ENCODE results near the gene CSAD. TPM values are rescaled to one million over a fixed set of nuclear protein-coding genes. Genes with fewer than 3 reads are reported as not detected.

The CSAD gene
- total RNA-seq, 5 donors from 2014 or later (not counting 1 experiment from before 2014, with no cell fraction given), result 48.6 to 69.6 (median 62.3) TPM

DNA sequence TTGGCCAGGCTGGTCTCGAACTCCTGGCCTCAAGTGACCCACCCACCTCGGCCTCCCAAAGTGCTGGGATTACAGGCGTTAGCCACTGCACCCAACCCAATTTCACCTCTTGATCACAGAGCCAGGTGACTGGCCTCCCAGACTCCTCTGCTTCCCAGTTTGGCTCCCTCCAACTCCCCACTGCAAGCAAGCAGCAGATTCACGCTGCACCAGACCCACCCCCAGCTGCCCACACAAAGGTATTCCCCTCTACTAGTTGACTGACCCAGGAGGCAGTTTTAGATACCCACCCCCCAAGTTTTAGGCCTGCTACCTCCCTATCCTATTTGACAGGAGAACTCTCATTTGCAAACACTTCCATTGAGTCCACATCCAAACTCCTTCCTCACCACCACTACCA lies 46.1 kb upstream of the CSAD start:
- no peak overlapping the region for H3K4me3 Mint-ChIP-seq
- Histone ChIP-seq H3K36me3 (ENCODE audit: control insufficient read depth in 2 of 2, extremely low read depth in 1 of 2, insufficient read depth in 1 of 2, low read length in 1 of 2) (peaks cover 0 to 2% of the 10 kb centered on the region in 2 donors), H3K27me3 (replicated peaks in 1 of 2; ENCODE audit: control insufficient read depth in 2 of 2, extremely low read depth in 1 of 2, insufficient read depth in 2 of 2, low read length in 1 of 2) (no peaks in the 10 kb centered on the region), H3K4me1 (ENCODE audit: control insufficient read depth in 1 of 2, extremely low read depth in 1 of 2, insufficient read depth in 2 of 2, low read length in 2 of 2) (peaks cover 32 to 88% of the 10 kb centered on the region in 2 experiments), H3K4me3 (ENCODE audit: control insufficient read depth in 1 of 2, extremely low read depth in 1 of 2, low read length in 1 of 2) (no peak overlapping the region), H3K9me3 (no peaks in the 10 kb centered on the region), H3K27ac (ENCODE audit: low read length) (no peak overlapping the region)
- no peak for ATAC-seq (replicated peaks in 1 of 4)
- peak overlapping the region; percentile 65 to 70 for H3K27ac Mint-ChIP-seq
- POLR2A ChIA-PET, result no interaction called here
- H3K27me3 Mint-ChIP-seq, result no peaks in the 10 kb centered on the region
- WGBS (ENCODE audit: insufficient coverage), result 89% methylated on average over 2 of the region's 4 CpGs
- CTCF ChIA-PET, result interaction anchor here in 1 of 2 donors (1.3 kb wide), 1 partner anchor 13 kb away, joined by 3 read pairs; no protein-coding TSS in a partner anchor
- H3K36me3 Mint-ChIP-seq, result peaks cover 4% of the 10 kb centered on the region
- H3K4me1 Mint-ChIP-seq, result peaks cover 65 to 80% (median 74%) of the 10 kb centered on the region in 3 donors
- H3K9me3 Mint-ChIP-seq, result no peaks in the 10 kb centered on the region
- DNase-seq, result no peak

DNA sequence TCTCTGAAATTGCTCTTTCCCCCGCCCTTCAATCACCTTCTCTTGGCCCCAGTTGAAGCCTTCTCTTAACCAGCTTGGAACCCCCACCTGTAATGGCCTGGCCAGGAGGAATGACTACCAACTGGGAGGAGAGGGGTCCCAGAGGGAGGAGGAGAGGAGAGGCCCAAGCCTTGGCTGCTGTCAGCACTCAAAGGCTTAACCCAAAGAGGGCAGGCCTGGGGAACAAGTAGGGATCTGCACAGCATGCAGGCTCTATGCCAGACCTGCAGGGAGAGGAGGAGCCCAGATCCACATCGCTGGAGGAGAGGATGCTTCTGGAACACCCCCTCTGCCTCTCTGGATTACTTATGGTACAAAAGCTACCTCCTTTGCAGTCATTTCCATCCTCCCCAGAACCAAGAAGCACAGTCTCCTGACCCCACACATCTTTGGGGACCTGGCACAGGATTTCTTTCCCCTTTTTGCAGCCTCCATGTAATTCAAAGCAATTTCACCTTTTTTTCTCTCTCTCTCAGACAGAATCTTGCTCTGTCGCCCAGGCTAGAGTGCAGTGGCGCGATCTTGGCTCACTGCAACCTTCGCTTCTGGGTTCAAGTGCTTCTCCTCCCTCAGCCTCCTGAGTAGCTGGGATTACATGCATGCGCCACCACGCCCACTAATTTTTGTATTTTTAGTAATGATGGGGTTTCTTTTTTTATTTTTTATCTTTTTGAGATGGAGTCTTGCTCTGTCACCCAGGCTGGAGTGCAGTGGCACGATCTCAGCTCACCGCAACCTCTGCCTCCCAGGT lies 45.1 kb upstream of the CSAD start:
- no peaks in the 10 kb centered on the region for H3K27me3 ChIP-seq (replicated peaks in 1 of 2; ENCODE audit: control insufficient read depth in 2 of 2, extremely low read depth in 1 of 2, insufficient read depth in 2 of 2, low read length in 1 of 2)
- CTCF ChIA-PET, result interaction anchor here in 1 of 2 donors (1.3 kb wide), 1 partner anchor 12 kb away, joined by 3 read pairs; no protein-coding TSS in a partner anchor
- Mint-ChIP-seq H3K9me3 (no peaks in the 10 kb centered on the region), H3K27ac (peak overlapping the region; percentile 91 to 94), H3K36me3 (peaks cover 4% of the 10 kb centered on the region), H3K4me3 (peak overlapping the region in 1 of 3 donors; percentile 95), H3K27me3 (no peaks in the 10 kb centered on the region), H3K4me1 (peaks cover 67 to 72% (median 70%) of the 10 kb centered on the region in 3 donors)
- no peaks in the 10 kb centered on the region for H3K9me3 ChIP-seq
- ATAC-seq (replicated peaks in 1 of 4), result no peak
- no peak for DNase-seq
- peaks cover 0 to 2% of the 10 kb centered on the region in 2 donors for H3K36me3 ChIP-seq (ENCODE audit: control insufficient read depth in 2 of 2, extremely low read depth in 1 of 2, insufficient read depth in 1 of 2, low read length in 1 of 2)
- 97% methylated on average over 4 of the region's 10 CpGs for WGBS (ENCODE audit: insufficient coverage)
- no peak overlapping the region for H3K4me3 ChIP-seq (ENCODE audit: control insufficient read depth in 1 of 2, extremely low read depth in 1 of 2, low read length in 1 of 2)
- H3K4me1 ChIP-seq (ENCODE audit: control insufficient read depth in 1 of 2, extremely low read depth in 1 of 2, insufficient read depth in 2 of 2, low read length in 2 of 2), result peaks cover 32 to 85% of the 10 kb centered on the region in 2 experiments
- no peak overlapping the region for H3K27ac ChIP-seq (ENCODE audit: low read length)
- POLR2A ChIA-PET, result no interaction called here

DNA sequence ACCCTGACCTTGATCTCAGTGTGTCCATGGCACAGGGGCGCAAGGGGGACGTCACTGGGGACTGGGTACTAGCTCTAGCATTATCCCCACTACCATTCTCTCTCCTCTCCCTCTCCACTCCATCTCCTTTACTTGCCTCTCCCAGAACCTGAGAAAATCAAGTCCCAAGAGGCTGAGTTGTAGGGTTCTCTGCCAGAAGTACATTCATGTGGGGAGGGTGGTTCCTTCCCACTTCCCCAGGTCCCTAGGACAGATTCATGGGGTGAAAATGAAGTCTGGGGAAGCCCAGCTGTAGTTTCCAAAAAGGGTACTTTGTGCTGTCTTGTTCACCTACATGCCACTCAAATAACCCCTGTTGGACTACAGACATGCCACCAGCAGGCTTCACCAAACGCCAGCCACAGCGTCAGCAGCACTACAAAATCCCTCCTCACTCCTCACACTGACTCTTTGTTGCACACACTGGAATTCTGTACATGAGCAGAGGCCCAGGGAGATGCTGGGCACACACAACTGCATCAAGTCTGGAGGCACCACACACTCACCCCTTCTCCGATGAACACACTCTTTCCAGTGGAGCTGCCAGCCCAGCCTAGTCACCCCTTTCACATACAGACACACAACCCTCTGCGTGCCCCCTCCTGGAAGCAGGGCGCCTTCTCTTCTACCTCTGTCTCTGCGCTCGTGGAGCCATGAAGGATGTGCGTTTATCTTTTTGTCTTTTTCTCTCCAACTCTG lies 44.3 kb upstream of the CSAD start:
- WGBS (ENCODE audit: insufficient coverage), result 89% methylated on average over 7 of the region's 10 CpGs
- Mint-ChIP-seq H3K4me3 (peak overlapping the region in 1 of 3 donors; percentile 95), H3K4me1 (peaks cover 66 to 69% (median 67%) of the 10 kb centered on the region in 3 donors), H3K9me3 (no peaks in the 10 kb centered on the region), H3K27ac (peak overlapping the region; percentile 91 to 94), H3K27me3 (no peaks in the 10 kb centered on the region), H3K36me3 (peaks cover 4% of the 10 kb centered on the region)
- ChIA-PET CTCF (interaction anchor here in 1 of 2 donors (1.1 kb wide), 1 partner anchor 42 kb away, joined by 3 read pairs; no protein-coding TSS in a partner anchor), POLR2A (no interaction called here)
- ATAC-seq (replicated peaks in 1 of 4) (no peak), DNase-seq (no peak)
- Histone ChIP-seq H3K4me3 (ENCODE audit: control insufficient read depth in 1 of 2, extremely low read depth in 1 of 2, low read length in 1 of 2) (no peak overlapping the region), H3K27ac (ENCODE audit: low read length) (peak overlapping the region; percentile 38), H3K27me3 (replicated peaks in 1 of 2; ENCODE audit: control insufficient read depth in 2 of 2, extremely low read depth in 1 of 2, insufficient read depth in 2 of 2, low read length in 1 of 2) (no peaks in the 10 kb centered on the region), H3K36me3 (ENCODE audit: control insufficient read depth in 2 of 2, extremely low read depth in 1 of 2, insufficient read depth in 1 of 2, low read length in 1 of 2) (peaks cover 0 to 2% of the 10 kb centered on the region in 2 donors), H3K9me3 (no peaks in the 10 kb centered on the region), H3K4me1 (ENCODE audit: control insufficient read depth in 1 of 2, extremely low read depth in 1 of 2, insufficient read depth in 2 of 2, low read length in 2 of 2) (peaks cover 32 to 82% of the 10 kb centered on the region in 2 experiments)

DNA sequence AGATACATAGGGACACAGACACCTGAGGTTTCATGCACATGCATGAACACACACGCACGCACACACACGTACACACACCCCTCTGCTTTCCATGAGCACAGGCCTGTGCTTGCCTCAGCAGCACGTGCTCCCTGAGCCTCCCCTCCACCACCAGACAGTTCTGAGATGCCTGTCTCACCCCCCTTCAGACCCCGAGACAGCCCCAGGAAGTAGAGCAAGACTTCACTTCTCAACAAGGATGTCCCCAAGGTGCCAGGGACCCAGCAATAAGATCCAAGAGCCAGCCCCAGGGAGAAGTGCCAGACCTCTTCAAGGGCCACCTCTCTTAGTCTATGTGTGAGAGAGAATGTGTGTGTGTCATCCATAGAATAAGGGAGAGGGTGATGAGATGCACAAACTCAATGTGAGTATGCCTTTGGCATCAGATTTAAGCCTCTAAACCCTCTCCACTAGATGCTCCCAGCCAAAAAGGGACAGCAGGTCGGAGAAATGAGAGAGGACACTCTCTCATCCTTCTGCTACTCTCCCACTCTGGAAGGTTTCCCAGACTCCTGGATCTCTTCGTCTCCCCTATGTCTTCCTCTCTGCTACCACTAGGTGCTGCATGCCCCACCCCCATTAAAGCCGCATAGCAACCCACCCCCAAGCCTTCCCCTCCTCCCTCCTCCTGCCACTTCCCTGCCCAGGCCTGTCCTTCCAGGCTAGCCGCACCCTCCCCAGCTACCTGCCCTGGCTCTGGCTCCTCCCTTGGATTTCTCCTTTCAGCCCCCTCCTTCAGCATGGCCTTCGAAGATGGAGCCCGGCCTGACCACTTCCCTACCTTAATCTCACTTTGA lies 43.6 kb upstream of the CSAD start:
- POLR2A ChIA-PET, result no interaction called here
- peak overlapping the region in 1 of 2 donors; percentile 25 for H3K4me3 ChIP-seq (ENCODE audit: control insufficient read depth in 1 of 2, extremely low read depth in 1 of 2, low read length in 1 of 2)
- H3K9me3 ChIP-seq, result no peaks in the 10 kb centered on the region
- Mint-ChIP-seq H3K27ac (peak overlapping the region; percentile 91 to 94), H3K4me1 (peaks cover 60 to 66% (median 64%) of the 10 kb centered on the region in 3 donors), H3K27me3 (no peaks in the 10 kb centered on the region), H3K36me3 (peaks cover 8% of the 10 kb centered on the region), H3K4me3 (peak overlapping the region; percentile 39 to 95 (median 55)), H3K9me3 (no peaks in the 10 kb centered on the region)
- WGBS (ENCODE audit: insufficient coverage), result 71% methylated on average over 11 of the region's 11 CpGs
- peaks cover 0 to 2% of the 10 kb centered on the region in 2 donors for H3K36me3 ChIP-seq (ENCODE audit: control insufficient read depth in 2 of 2, extremely low read depth in 1 of 2, insufficient read depth in 1 of 2, low read length in 1 of 2)
- no peak for ATAC-seq (replicated peaks in 1 of 4)
- H3K27me3 ChIP-seq (replicated peaks in 1 of 2; ENCODE audit: control insufficient read depth in 2 of 2, extremely low read depth in 1 of 2, insufficient read depth in 2 of 2, low read length in 1 of 2), result no peaks in the 10 kb centered on the region
- CTCF ChIA-PET, result interaction anchor here in 1 of 2 donors (1.0 to 1.1 kb wide), 3 partner anchors 21 to 44 kb away, joined by 3 to 4 read pairs (median 4); partner anchors contain the start of gene ESPL1
- peak overlapping the region; percentile 82 for H3K27ac ChIP-seq (ENCODE audit: low read length)
- H3K4me1 ChIP-seq (ENCODE audit: control insufficient read depth in 1 of 2, extremely low read depth in 1 of 2, insufficient read depth in 2 of 2, low read length in 2 of 2), result peaks cover 32 to 80% of the 10 kb centered on the region in 2 experiments
- no peak for DNase-seq

DNA sequence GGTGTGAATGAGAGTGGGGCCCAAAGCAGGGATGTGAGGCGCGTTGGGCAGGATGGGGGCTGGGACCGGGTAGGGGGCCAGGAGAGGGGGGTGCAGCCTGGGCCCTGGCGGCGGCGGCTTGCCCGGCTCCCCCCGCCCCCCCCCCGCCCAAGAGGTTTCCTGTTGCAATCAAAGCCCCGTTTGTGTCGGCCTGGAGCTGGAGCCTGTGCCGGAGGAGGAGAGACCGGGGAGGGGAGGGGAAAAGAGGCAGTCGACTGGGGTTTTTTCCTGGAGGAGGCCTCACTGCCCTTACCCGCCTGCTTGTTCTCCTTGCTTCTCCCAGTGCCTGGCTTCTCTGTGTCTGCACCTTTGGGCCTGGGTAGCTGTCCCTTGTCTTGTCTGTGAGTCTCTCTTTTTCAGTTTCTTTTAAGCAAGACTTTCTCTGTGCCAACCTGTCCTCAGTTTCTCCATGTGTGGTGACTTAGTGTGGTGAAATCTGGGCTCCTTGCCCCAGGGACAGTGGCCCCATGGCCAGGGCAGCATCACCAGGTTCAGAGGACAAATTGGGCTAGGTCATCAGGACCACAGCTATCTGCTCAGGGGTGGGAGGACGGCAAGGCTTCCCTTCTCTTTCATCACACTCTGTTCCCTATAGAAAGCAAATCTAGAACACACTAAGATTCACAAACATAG lies 42.8 kb upstream of the CSAD start:
- Histone ChIP-seq H3K27ac (ENCODE audit: low read length) (peak overlapping the region; percentile 82), H3K27me3 (replicated peaks in 1 of 2; ENCODE audit: control insufficient read depth in 2 of 2, extremely low read depth in 1 of 2, insufficient read depth in 2 of 2, low read length in 1 of 2) (no peaks in the 10 kb centered on the region), H3K36me3 (ENCODE audit: control insufficient read depth in 2 of 2, extremely low read depth in 1 of 2, insufficient read depth in 1 of 2, low read length in 1 of 2) (peaks cover 0 to 2% of the 10 kb centered on the region in 2 donors), H3K4me3 (ENCODE audit: control insufficient read depth in 1 of 2, extremely low read depth in 1 of 2, low read length in 1 of 2) (peak overlapping the region; percentile 1 to 25), H3K9me3 (no peaks in the 10 kb centered on the region), H3K4me1 (ENCODE audit: control insufficient read depth in 1 of 2, extremely low read depth in 1 of 2, insufficient read depth in 2 of 2, low read length in 2 of 2) (peaks cover 32 to 80% of the 10 kb centered on the region in 2 experiments)
- no peak for ATAC-seq (replicated peaks in 1 of 4)
- Mint-ChIP-seq H3K36me3 (peaks cover 9% of the 10 kb centered on the region), H3K4me1 (peaks cover 58 to 71% (median 64%) of the 10 kb centered on the region in 3 donors), H3K27ac (peak overlapping the region; percentile 94 to 98), H3K27me3 (no peaks in the 10 kb centered on the region), H3K4me3 (peak overlapping the region; percentile 39 to 95 (median 75)), H3K9me3 (no peaks in the 10 kb centered on the region)
- WGBS (ENCODE audit: insufficient coverage), result 28% methylated on average over 8 of the region's 16 CpGs
- DNase-seq, result peak in 12 of 35 experiments; percentile 24 to 65 (median 36)
- CTCF ChIA-PET, result interaction anchor here in 1 of 2 donors (0.6 to 1.3 kb wide), 5 partner anchors 22 to 189 kb away, joined by 3 to 4 read pairs (median 4); partner anchors contain the start of gene ESPL1
- POLR2A ChIA-PET, result interaction anchor here in 1 of 2 donors (0.6 kb wide), 1 partner anchor 24 kb away, joined by 9 read pairs; no protein-coding TSS in a partner anchor
